GM10266 (cell line): ENCODE data around the gene GRP.

Experiments
- DNase-seq: peaks from one replicate; pipeline ENCODE4 v3.0.0; 2012; ENCODE audit errors: extremely low spot score
- CTCF ChIP-seq: IDR thresholded peaks from 2 replicates; pipeline ENCODE4 v1.5.1; 2012; ENCODE audit warnings: mild to moderate bottlenecking, low read depth; ENCODE audit not compliant: control insufficient read depth, insufficient read depth; ENCODE audit errors: missing control alignments

The GRP gene

GRCh38 chr18:59219672-59220163, at the start of gene GRP:
GRP (plus strand) TSS chr18:59220158; CDS start chr18:59220266, 108 bp downstream.
- TF ChIP-seq CTCF: no peak
- no peak for DNase-seq

- DNase-seq: no peak
- TF ChIP-seq CTCF: no peak
These were observed 47.2 kb upstream of the GRP start for GRCh38 chr18:59172664-59173249.

- DNase-seq: no peak
- no peak for TF ChIP-seq CTCF
These were observed 42.5 kb upstream of the GRP start for GRCh38 chr18:59177485-59177884.

GRCh38 chr18:59180150-59180845, 39.7 kb upstream of the GRP start:
- no peak for DNase-seq
- no peak for TF ChIP-seq CTCF

GRCh38 chr18:59182673-59183072, 37.3 kb upstream of the GRP start:
- no peak for TF ChIP-seq CTCF
- DNase-seq: no peak

- no peak for DNase-seq
- no peak for TF ChIP-seq CTCF
These were observed 30.9 kb upstream of the GRP start for GRCh38 chr18:59189008-59189407.

- no peak for DNase-seq
- no peak for TF ChIP-seq CTCF
These were observed 30.2 kb upstream of the GRP start for GRCh38 chr18:59189746-59190145.
